HEK293 (cell line): ENCODE data around the gene SH3GLB1.
A peak's percentile ranks its signal among the peaks of the same experiment; 100 is the strongest.

Experiments
- IKZF3 ChIP-seq: fragments of 450-650 bp; IDR thresholded peaks from 2 replicates; pipeline ENCODE4 v1.5.0; 2018; ENCODE audit warnings: missing biosample characterization, mild to moderate bottlenecking, missing genetic modification characterization, moderate library complexity
- KLF10 ChIP-seq: fragments of 450-650 bp; IDR thresholded peaks from 2 replicates; pipeline ENCODE4 v1.5.1; 2018; ENCODE audit warnings: missing biosample characterization, mild to moderate bottlenecking, missing genetic modification characterization
- SP3 ChIP-seq: fragments of 450-650 bp; formaldehyde crosslinking; IDR thresholded peaks from 2 replicates; pipeline ENCODE4 v1.5.1; 2016; ENCODE audit warnings: missing biosample characterization, missing genetic modification characterization
- WT1 ChIP-seq: fragments of 450-650 bp; formaldehyde crosslinking; IDR thresholded peaks from 2 replicates; pipeline ENCODE4 v1.5.1; 2016; ENCODE audit warnings: missing biosample characterization, missing genetic modification characterization
- ZBTB7A ChIP-seq: fragments of 450-650 bp; formaldehyde crosslinking; IDR thresholded peaks from 2 replicates; pipeline ENCODE4 v1.5.1; 2016; ENCODE audit warnings: low read depth, missing biosample characterization, missing genetic modification characterization
- ZBTB8A ChIP-seq: fragments of 450-650 bp; formaldehyde crosslinking; IDR thresholded peaks from 2 replicates; pipeline ENCODE4 v1.5.1; 2016; ENCODE audit warnings: missing biosample characterization, missing genetic modification characterization
- ZEB2 ChIP-seq: fragments of 450-650 bp; formaldehyde crosslinking; IDR thresholded peaks from 2 replicates; pipeline ENCODE4 v1.5.1; 2016; ENCODE audit warnings: missing biosample characterization, missing genetic modification characterization
- ZNF169 ChIP-seq: fragments of 450-650 bp; formaldehyde crosslinking; IDR thresholded peaks from 2 replicates; pipeline ENCODE4 v1.5.1; 2016; ENCODE audit warnings: missing biosample characterization, missing genetic modification characterization
- ZNF423 ChIP-seq: fragments of 450-650 bp; formaldehyde crosslinking; IDR thresholded peaks from 2 replicates; pipeline ENCODE4 v1.5.1; 2016; ENCODE audit warnings: missing biosample characterization, missing genetic modification characterization
- ZNF785 ChIP-seq: fragments of 450-650 bp; formaldehyde crosslinking; IDR thresholded peaks from 2 replicates; pipeline ENCODE4 v1.5.1; 2016; ENCODE audit warnings: missing biosample characterization, missing genetic modification characterization
- ZXDB ChIP-seq: fragments of 450-650 bp; formaldehyde crosslinking; IDR thresholded peaks from 2 replicates; pipeline ENCODE4 v1.5.1; 2016; ENCODE audit warnings: missing biosample characterization, missing genetic modification characterization
- TF ChIP-seq, protein P1 (sequence below): sonication (generic); formaldehyde crosslinking; IDR thresholded peaks from 2 replicates; pipeline ENCODE4 v1.8.1; 2022; ENCODE audit warnings: mild to moderate bottlenecking, moderate library complexity, missing genetic modification reagents
- TF ChIP-seq, protein P2 (sequence below): fragments of 450-650 bp; formaldehyde crosslinking; IDR thresholded peaks from 2 replicates; pipeline ENCODE4 v1.5.1; 2017; ENCODE audit warnings: missing biosample characterization, missing genetic modification characterization
- TF ChIP-seq, protein P3 (sequence below): fragments of 450-650 bp; formaldehyde crosslinking; IDR thresholded peaks from 2 replicates; pipeline ENCODE4 v1.5.1; 2016; ENCODE audit warnings: missing biosample characterization, missing genetic modification characterization
- TF ChIP-seq, protein P4 (sequence below): fragments of 450-650 bp; formaldehyde crosslinking; IDR thresholded peaks from 2 replicates; pipeline ENCODE4 v1.5.1; 2016; ENCODE audit warnings: missing biosample characterization, missing genetic modification characterization
- TF ChIP-seq, protein P5 (sequence below): fragments of 450-650 bp; formaldehyde crosslinking; IDR thresholded peaks from 2 replicates; pipeline ENCODE4 v1.5.1; 2016; ENCODE audit warnings: missing biosample characterization, missing genetic modification characterization
- TF ChIP-seq, protein P6 (sequence below): fragments of 450-650 bp; formaldehyde crosslinking; IDR thresholded peaks from 2 replicates; pipeline ENCODE4 v1.5.1; 2017; ENCODE audit warnings: missing biosample characterization, missing genetic modification characterization
- TF ChIP-seq, protein P7 (sequence below): fragments of 450-650 bp; formaldehyde crosslinking; conservative IDR thresholded peaks from 2 replicates; pipeline ENCODE4 v1.5.1; 2016; ENCODE audit warnings: low read depth, missing biosample characterization, missing genetic modification characterization
- TF ChIP-seq, protein P8 (sequence below): fragments of 450-650 bp; formaldehyde crosslinking; IDR thresholded peaks from 2 replicates; pipeline ENCODE4 v1.5.1; 2016; ENCODE audit warnings: missing biosample characterization, missing genetic modification characterization

SH3GLB1 gene

DNA sequence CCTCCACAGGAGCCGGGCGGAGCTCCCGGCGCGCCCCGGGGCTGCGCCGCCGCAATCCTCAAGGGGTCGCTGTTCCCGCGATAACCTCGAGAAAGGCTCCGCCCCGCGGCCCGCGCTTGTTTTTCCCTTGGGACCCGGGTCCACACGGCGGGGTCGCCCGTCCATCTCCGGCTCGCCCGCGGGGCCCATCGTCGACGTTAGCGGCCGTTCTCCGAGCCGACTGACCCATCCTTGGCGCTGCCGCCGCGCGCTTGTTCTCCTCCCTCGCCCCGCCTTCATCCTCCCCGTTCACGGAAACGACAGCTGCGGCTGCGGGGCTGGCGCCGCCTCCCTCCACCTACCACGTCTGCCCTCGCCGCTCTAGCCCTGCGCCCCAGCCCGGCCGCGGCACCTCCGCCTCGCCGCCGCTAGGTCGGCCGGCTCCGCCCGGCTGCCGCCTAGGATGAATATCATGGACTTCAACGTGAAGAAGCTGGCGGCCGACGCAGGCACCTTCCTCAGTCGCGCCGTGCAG, at the start of gene SH3GLB1 (continued):
- TF ChIP-seq ZBTB8A (tag by site-specific recombination) = peak; percentile 92
- TF ChIP-seq, protein P1, sequence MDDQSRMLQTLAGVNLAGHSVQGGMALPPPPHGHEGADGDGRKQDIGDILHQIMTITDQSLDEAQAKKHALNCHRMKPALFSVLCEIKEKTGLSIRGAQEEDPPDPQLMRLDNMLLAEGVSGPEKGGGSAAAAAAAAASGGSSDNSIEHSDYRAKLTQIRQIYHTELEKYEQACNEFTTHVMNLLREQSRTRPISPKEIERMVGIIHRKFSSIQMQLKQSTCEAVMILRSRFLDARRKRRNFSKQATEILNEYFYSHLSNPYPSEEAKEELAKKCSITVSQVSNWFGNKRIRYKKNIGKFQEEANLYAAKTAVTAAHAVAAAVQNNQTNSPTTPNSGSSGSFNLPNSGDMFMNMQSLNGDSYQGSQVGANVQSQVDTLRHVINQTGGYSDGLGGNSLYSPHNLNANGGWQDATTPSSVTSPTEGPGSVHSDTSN (CRISPR knock-in tag) = peak; percentile 83; the same call in 1 of the 2 replicates
- no peak for TF ChIP-seq ZNF169
- TF ChIP-seq, protein P2, sequence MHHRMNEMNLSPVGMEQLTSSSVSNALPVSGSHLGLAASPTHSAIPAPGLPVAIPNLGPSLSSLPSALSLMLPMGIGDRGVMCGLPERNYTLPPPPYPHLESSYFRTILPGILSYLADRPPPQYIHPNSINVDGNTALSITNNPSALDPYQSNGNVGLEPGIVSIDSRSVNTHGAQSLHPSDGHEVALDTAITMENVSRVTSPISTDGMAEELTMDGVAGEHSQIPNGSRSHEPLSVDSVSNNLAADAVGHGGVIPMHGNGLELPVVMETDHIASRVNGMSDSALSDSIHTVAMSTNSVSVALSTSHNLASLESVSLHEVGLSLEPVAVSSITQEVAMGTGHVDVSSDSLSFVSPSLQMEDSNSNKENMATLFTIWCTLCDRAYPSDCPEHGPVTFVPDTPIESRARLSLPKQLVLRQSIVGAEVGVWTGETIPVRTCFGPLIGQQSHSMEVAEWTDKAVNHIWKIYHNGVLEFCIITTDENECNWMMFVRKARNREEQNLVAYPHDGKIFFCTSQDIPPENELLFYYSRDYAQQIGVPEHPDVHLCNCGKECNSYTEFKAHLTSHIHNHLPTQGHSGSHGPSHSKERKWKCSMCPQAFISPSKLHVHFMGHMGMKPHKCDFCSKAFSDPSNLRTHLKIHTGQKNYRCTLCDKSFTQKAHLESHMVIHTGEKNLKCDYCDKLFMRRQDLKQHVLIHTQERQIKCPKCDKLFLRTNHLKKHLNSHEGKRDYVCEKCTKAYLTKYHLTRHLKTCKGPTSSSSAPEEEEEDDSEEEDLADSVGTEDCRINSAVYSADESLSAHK (tag by site-specific recombination) = peak; percentile 68
- TF ChIP-seq SP3 (tag by site-specific recombination) = peak; percentile 87
- peak; percentile 39; the same call in 1 of the 2 replicates for TF ChIP-seq KLF10 (tag by site-specific recombination)
- TF ChIP-seq IKZF3 (tag by site-specific recombination) = 0 out of 2 replicates have a peak, but pooled peaks have one; percentile 36
- TF ChIP-seq, protein P3, sequence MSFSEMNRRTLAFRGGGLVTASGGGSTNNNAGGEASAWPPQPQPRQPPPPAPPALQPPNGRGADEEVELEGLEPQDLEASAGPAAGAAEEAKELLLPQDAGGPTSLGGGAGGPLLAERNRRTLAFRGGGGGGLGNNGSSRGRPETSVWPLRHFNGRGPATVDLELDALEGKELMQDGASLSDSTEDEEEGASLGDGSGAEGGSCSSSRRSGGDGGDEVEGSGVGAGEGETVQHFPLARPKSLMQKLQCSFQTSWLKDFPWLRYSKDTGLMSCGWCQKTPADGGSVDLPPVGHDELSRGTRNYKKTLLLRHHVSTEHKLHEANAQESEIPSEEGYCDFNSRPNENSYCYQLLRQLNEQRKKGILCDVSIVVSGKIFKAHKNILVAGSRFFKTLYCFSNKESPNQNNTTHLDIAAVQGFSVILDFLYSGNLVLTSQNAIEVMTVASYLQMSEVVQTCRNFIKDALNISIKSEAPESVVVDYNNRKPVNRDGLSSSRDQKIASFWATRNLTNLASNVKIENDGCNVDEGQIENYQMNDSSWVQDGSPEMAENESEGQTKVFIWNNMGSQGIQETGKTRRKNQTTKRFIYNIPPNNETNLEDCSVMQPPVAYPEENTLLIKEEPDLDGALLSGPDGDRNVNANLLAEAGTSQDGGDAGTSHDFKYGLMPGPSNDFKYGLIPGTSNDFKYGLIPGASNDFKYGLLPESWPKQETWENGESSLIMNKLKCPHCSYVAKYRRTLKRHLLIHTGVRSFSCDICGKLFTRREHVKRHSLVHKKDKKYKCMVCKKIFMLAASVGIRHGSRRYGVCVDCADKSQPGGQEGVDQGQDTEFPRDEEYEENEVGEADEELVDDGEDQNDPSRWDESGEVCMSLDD (tag by site-specific recombination) = peak; percentile 28; the same call in 1 of the 2 replicates
- TF ChIP-seq, protein P4, sequence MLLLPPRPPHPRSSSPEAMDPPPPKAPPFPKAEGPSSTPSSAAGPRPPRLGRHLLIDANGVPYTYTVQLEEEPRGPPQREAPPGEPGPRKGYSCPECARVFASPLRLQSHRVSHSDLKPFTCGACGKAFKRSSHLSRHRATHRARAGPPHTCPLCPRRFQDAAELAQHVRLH (tag by site-specific recombination) = 0 out of 2 replicates have a peak, but pooled peaks have one; percentile 11
- TF ChIP-seq, protein P5, sequence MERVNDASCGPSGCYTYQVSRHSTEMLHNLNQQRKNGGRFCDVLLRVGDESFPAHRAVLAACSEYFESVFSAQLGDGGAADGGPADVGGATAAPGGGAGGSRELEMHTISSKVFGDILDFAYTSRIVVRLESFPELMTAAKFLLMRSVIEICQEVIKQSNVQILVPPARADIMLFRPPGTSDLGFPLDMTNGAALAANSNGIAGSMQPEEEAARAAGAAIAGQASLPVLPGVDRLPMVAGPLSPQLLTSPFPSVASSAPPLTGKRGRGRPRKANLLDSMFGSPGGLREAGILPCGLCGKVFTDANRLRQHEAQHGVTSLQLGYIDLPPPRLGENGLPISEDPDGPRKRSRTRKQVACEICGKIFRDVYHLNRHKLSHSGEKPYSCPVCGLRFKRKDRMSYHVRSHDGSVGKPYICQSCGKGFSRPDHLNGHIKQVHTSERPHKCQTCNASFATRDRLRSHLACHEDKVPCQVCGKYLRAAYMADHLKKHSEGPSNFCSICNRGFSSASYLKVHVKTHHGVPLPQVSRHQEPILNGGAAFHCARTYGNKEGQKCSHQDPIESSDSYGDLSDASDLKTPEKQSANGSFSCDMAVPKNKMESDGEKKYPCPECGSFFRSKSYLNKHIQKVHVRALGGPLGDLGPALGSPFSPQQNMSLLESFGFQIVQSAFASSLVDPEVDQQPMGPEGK (tag by site-specific recombination) = peak; percentile 82
- peak; percentile 95 for TF ChIP-seq ZNF423 (tag by site-specific recombination)
- TF ChIP-seq ZEB2 (tag by site-specific recombination) = peak; percentile 96
- peak; percentile 96 for TF ChIP-seq ZXDB
- TF ChIP-seq ZBTB7A (tag by site-specific recombination) = peak; percentile 86
- TF ChIP-seq, protein P6, sequence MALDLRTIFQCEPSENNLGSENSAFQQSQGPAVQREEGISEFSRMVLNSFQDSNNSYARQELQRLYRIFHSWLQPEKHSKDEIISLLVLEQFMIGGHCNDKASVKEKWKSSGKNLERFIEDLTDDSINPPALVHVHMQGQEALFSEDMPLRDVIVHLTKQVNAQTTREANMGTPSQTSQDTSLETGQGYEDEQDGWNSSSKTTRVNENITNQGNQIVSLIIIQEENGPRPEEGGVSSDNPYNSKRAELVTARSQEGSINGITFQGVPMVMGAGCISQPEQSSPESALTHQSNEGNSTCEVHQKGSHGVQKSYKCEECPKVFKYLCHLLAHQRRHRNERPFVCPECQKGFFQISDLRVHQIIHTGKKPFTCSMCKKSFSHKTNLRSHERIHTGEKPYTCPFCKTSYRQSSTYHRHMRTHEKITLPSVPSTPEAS (tag by site-specific recombination) = no peak
- peak; percentile 37; the same call in 1 of the 2 replicates for TF ChIP-seq WT1 (tag by site-specific recombination)
- TF ChIP-seq, protein P7, sequence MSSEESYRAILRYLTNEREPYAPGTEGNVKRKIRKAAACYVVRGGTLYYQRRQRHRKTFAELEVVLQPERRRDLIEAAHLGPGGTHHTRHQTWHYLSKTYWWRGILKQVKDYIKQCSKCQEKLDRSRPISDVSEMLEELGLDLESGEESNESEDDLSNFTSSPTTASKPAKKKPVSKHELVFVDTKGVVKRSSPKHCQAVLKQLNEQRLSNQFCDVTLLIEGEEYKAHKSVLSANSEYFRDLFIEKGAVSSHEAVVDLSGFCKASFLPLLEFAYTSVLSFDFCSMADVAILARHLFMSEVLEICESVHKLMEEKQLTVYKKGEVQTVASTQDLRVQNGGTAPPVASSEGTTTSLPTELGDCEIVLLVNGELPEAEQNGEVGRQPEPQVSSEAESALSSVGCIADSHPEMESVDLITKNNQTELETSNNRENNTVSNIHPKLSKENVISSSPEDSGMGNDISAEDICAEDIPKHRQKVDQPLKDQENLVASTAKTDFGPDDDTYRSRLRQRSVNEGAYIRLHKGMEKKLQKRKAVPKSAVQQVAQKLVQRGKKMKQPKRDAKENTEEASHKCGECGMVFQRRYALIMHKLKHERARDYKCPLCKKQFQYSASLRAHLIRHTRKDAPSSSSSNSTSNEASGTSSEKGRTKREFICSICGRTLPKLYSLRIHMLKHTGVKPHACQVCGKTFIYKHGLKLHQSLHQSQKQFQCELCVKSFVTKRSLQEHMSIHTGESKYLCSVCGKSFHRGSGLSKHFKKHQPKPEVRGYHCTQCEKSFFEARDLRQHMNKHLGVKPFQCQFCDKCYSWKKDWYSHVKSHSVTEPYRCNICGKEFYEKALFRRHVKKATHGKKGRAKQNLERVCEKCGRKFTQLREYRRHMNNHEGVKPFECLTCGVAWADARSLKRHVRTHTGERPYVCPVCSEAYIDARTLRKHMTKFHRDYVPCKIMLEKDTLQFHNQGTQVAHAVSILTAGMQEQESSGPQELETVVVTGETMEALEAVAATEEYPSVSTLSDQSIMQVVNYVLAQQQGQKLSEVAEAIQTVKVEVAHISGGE = peak; percentile 20
- TF ChIP-seq, protein P8, sequence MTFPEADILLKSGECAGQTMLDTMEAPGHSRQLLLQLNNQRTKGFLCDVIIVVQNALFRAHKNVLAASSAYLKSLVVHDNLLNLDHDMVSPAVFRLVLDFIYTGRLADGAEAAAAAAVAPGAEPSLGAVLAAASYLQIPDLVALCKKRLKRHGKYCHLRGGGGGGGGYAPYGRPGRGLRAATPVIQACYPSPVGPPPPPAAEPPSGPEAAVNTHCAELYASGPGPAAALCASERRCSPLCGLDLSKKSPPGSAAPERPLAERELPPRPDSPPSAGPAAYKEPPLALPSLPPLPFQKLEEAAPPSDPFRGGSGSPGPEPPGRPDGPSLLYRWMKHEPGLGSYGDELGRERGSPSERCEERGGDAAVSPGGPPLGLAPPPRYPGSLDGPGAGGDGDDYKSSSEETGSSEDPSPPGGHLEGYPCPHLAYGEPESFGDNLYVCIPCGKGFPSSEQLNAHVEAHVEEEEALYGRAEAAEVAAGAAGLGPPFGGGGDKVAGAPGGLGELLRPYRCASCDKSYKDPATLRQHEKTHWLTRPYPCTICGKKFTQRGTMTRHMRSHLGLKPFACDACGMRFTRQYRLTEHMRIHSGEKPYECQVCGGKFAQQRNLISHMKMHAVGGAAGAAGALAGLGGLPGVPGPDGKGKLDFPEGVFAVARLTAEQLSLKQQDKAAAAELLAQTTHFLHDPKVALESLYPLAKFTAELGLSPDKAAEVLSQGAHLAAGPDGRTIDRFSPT (tag by site-specific recombination) = peak; percentile 19; the same call in 1 of the 2 replicates
- no peak for TF ChIP-seq ZNF785 (tag by site-specific recombination)
